NCI-H2196 treated with DMSO at 0.1 percent for 48 hours (cell line): Measurements from ENCODE around the gene SUCO.
"Not testable (repeated sequence)": the region's sequence is repeated elsewhere in the genome, so short reads cannot be mapped to it uniquely, and the experiment has no call there.

ENCODE experiments used
- DNase-seq: peaks from one replicate; lab custom pipeline; 2025; ENCODE audit not compliant: unreplicated experiment; lab: John Stamatoyannopoulos, UW

SUCO gene

GRCh38 chr1:172608098-172608601, 75.2 kb downstream of the SUCO start:
- no peak for DNase-seq

GRCh38 chr1:172609528-172609927, 76.6 kb downstream of the SUCO start:
- DNase-seq, result no peak

- no peak for DNase-seq
Measured at GRCh38 chr1:172612478-172612877, 79.5 kb downstream of the SUCO start.

- DNase-seq, result no peak
Measured at GRCh38 chr1:172613294-172613693, 80.3 kb downstream of the SUCO start.

- DNase-seq, result no peak
Measured at GRCh38 chr1:172616195-172616594, 83.2 kb downstream of the SUCO start.

GRCh38 chr1:172616636-172617035, 83.7 kb downstream of the SUCO start:
- no peak for DNase-seq

- DNase-seq, result not testable (repeated sequence)
Measured at GRCh38 chr1:172620603-172621002, 87.7 kb downstream of the SUCO start.

- no peak for DNase-seq
Measured at GRCh38 chr1:172622541-172622940, 89.6 kb downstream of the SUCO start.

- no peak for DNase-seq
Measured at GRCh38 chr1:172623748-172624147, 90.8 kb downstream of the SUCO start.

- no peak for DNase-seq
Measured at GRCh38 chr1:172626845-172627244, 93.9 kb downstream of the SUCO start.

- DNase-seq, result no peak
Measured at GRCh38 chr1:172627702-172628101, 94.8 kb downstream of the SUCO start.

GRCh38 chr1:172628401-172628800, 95.5 kb downstream of the SUCO start:
- no peak for DNase-seq

GRCh38 chr1:172629170-172629569, 96.2 kb downstream of the SUCO start:
- DNase-seq, result no peak

- no peak for DNase-seq
Measured at GRCh38 chr1:172629638-172630037, 96.7 kb downstream of the SUCO start.

- DNase-seq, result no peak
Measured at GRCh38 chr1:172630056-172630818, 97.3 kb downstream of the SUCO start.

- DNase-seq, result no peak
Measured at GRCh38 chr1:172630868-172631267, 97.9 kb downstream of the SUCO start.

GRCh38 chr1:172637522-172637921, 104.6 kb downstream of the SUCO start:
- no peak for DNase-seq

GRCh38 chr1:172638249-172638648, 105.3 kb downstream of the SUCO start:
- DNase-seq, result no peak

GRCh38 chr1:172638885-172639831, 106.2 kb downstream of the SUCO start:
- DNase-seq, result no peak

- DNase-seq, result no peak
Measured at GRCh38 chr1:172640111-172640510, 107.2 kb downstream of the SUCO start.

GRCh38 chr1:172641492-172641891, 108.5 kb downstream of the SUCO start:
- DNase-seq, result no peak

- DNase-seq, result no peak
Measured at GRCh38 chr1:172642970-172643369, 110.0 kb downstream of the SUCO start.
